ENCODE data around the gene GHR. TPM values are rescaled to one million over a fixed set of nuclear protein-coding genes. Genes with fewer than 3 reads are reported as not detected.

Gene GHR
- total RNA-seq, 1 donor from 2014 or later, result 0.17 TPM

- H3K4me3 ChIP-seq (ENCODE audit: low read depth, low read length), result no peak overlapping the region
- DNase-seq (ENCODE audit: low read depth), result no peak
- TF ChIP-seq CTCF (conservative IDR thresholded peaks at IDR 0.05; ENCODE audit: low read depth, low read length), result no peak
These were observed 322.6 kb downstream of the GHR start for GRCh38 chr5:42745856-42746255.

- DNase-seq (ENCODE audit: low read depth), result no peak
- H3K4me3 ChIP-seq (ENCODE audit: low read depth, low read length), result no peak overlapping the region
- no peak for TF ChIP-seq CTCF (conservative IDR thresholded peaks at IDR 0.05; ENCODE audit: low read depth, low read length)
These were observed 325.8 kb downstream of the GHR start for GRCh38 chr5:42749020-42749419.

- no peak for DNase-seq (ENCODE audit: low read depth)
- no peak for TF ChIP-seq CTCF (conservative IDR thresholded peaks at IDR 0.05; ENCODE audit: low read depth, low read length)
- H3K4me3 ChIP-seq (ENCODE audit: low read depth, low read length), result no peak overlapping the region
These were observed 327.3 kb downstream of the GHR start for GRCh38 chr5:42750507-42750906.

- TF ChIP-seq CTCF (conservative IDR thresholded peaks at IDR 0.05; ENCODE audit: low read depth, low read length), result no peak
- H3K4me3 ChIP-seq (ENCODE audit: low read depth, low read length), result no peak overlapping the region
- no peak for DNase-seq (ENCODE audit: low read depth)
These were observed 327.8 kb downstream of the GHR start for GRCh38 chr5:42751044-42751443.

GRCh38 chr5:42753099-42753498 lies 329.9 kb downstream of the GHR start:
- no peak for TF ChIP-seq CTCF (conservative IDR thresholded peaks at IDR 0.05; ENCODE audit: low read depth, low read length)
- no peak for DNase-seq (ENCODE audit: low read depth)
- H3K4me3 ChIP-seq (ENCODE audit: low read depth, low read length), result no peak overlapping the region

- peak within 1 kb of the TSS; percentile 32 for H3K4me3 ChIP-seq (ENCODE audit: low read depth, low read length)
- no peak for TF ChIP-seq CTCF (conservative IDR thresholded peaks at IDR 0.05; ENCODE audit: low read depth, low read length)
- DNase-seq (ENCODE audit: low read depth), result no peak
These were observed 333.7 kb downstream of the GHR start, which contains the start of gene CCDC152 for GRCh38 chr5:42756606-42757601. Gene CCDC152 (plus strand): TSS chr5:42756818. CDS start chr5:42759122, 2,304 bp downstream.
